Ovary (tissue), 9 donors: ENCODE results near the gene TIMM50. TPM values are rescaled to one million over a fixed set of nuclear protein-coding genes. Genes with fewer than 3 reads are reported as not detected.

Experiments
- DNase-seq, 5 donors: peaks; one replicate each; pipeline ENCODE4 v3.0.0-alpha.2; 2019 to 2020
- H3K27ac ChIP-seq, 2 donors: fragments of 200-600 bp; one replicate each; pipeline versions ENCODE4 v1.5.1 to v1.8.0; 2019 to 2022
- H3K27me3 ChIP-seq: fragments of 200-600 bp; one replicate; pipeline ENCODE4 v1.8.0; 2022
- H3K36me3 ChIP-seq: fragments of 200-600 bp; sonication (generic); one replicate; pipeline ENCODE4 v1.5.1; 2019
- H3K4me1 ChIP-seq: one replicate; pipeline ENCODE4 v1.8.1; 2013; ENCODE audit warnings: mild to moderate bottlenecking, moderate library complexity; ENCODE audit not compliant: insufficient read depth
- H3K4me3 ChIP-seq: fragments of 200-600 bp; sonication (generic); one replicate; pipeline ENCODE4 v1.5.1; 2017
- H3K9me3 ChIP-seq, 2 donors: fragments of 200-600 bp in 1 of 2; sonication (generic) in 1 of 2; one replicate each; pipeline versions ENCODE4 v1.5.1 to v1.8.1; 2013 to 2019; ENCODE audit warnings: mild to moderate bottlenecking in 1 of 2, moderate library complexity in 1 of 2
- EP300 ChIP-seq: sonication (generic); formaldehyde crosslinking; IDR thresholded peaks from one replicate; pipeline ENCODE4 v1.6.1; 2017; ENCODE audit warnings: antibody characterized with exemption
- POLR2A ChIP-seq: fragments of 450-650 bp; IDR thresholded peaks from one replicate; pipeline ENCODE4 v1.6.1; 2017; ENCODE audit warnings: antibody characterized with exemption, mild to moderate bottlenecking, moderate library complexity
- WGBS, 3 donors: extraction: QIAGEN DNeasy Blood & Tissue Kit in 1 of 3; methylation state at CpG; one replicate each; pipeline versions ENCODE4 v1.1.5 to v1.1.7; 2013 to 2017; 5-methylcytosine and 5-hydroxymethylcytosine counted together
- intact Hi-C, 4 donors: fragments of 100-400 bp; cut with DNase I; formaldehyde crosslinking; loops; one replicate each; pipeline versions ENCODE4 v1.11.0 to v1.15.1; 2022 to 2023
- polyA plus RNA-seq, 2 donors: library from polyadenylated mRNA; stranded (reverse); fragments of 200-250 nt in 1 of 2; fragments of 350-450 nt in 1 of 2; fragmentation: Illumina TruSeq in 1 of 2; extraction: RNeasy Lipid Tissue Mini Kit (QIAGEN cat#74804) in 1 of 2; gene quantifications; one replicate each; pipeline ENCODE4 v1.2.3, GENCODE V29; 2013 to 2014
- total RNA-seq, 7 donors: library from RNA; depleted of rRNA in 2 of 7; stranded (reverse); fragments of >200 nt in 2 of 7; fragmentation: NEBNext Ultra II Directional in 3 of 7; extraction: Animal tissue kit (Norgen Biotek cat#: 25700) in 3 of 7; gene quantifications; one replicate each; pipeline versions ENCODE4 v1.1.0 to v1.2.4, GENCODE V29; 2016 to 2023
- TF ChIP-seq, protein P1 (sequence below), 3 donors: fragments of 450-650 bp in 2 of 3; fragments of 200-600 bp in 1 of 3; IDR thresholded peaks; one replicate each; pipeline versions ENCODE4 v1.5.1 to v1.8.0; 2016 to 2022; ENCODE audit warnings: antibody characterized with exemption in 3 of 3, mild to moderate bottlenecking in 1 of 3
- donor health status: DM: no; HTN: no; CAD: no; lungs with moderate emphysema.
- donor health status: DM: no; HTN: no; CAD: no.
- donor health status: Bipolar disorder and iron deficiency.
- donor health status: DM: yes; HTN: yes; CAD: no.
- donor health status: DM: no; HTN: no; CAD: no.
- donor health status: DM: yes; HTN: yes; CAD: no.

The TIMM50 gene
- total and polyA plus RNA-seq, 9 donors: 31.5 to 59.9 (median 50.1) TPM

DNA sequence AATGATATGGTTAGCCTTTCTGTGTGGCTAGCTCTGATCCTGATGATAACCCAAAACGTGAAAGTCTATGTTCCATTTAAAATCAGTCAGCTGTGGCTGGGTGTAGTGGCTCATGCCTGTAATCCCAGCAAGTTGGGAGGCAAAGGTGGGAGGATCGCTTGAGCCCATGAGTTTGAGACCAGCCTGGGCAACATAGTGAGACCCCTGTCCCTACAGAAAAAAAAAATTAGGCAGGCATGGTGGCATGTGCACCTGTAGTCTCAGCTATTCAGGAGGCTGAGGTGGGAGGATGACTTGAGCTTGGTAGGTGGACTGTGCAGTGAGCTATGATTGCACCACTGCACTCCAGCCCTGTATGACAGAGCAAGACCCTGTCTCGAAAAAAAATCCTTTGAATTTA is 53.2 kb downstream of the TIMM50 start:
- no peak overlapping the region for H3K27ac ChIP-seq
- TF ChIP-seq, protein P1, sequence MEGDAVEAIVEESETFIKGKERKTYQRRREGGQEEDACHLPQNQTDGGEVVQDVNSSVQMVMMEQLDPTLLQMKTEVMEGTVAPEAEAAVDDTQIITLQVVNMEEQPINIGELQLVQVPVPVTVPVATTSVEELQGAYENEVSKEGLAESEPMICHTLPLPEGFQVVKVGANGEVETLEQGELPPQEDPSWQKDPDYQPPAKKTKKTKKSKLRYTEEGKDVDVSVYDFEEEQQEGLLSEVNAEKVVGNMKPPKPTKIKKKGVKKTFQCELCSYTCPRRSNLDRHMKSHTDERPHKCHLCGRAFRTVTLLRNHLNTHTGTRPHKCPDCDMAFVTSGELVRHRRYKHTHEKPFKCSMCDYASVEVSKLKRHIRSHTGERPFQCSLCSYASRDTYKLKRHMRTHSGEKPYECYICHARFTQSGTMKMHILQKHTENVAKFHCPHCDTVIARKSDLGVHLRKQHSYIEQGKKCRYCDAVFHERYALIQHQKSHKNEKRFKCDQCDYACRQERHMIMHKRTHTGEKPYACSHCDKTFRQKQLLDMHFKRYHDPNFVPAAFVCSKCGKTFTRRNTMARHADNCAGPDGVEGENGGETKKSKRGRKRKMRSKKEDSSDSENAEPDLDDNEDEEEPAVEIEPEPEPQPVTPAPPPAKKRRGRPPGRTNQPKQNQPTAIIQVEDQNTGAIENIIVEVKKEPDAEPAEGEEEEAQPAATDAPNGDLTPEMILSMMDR (IDR thresholded peaks at IDR 0.05): no peak
- TF ChIP-seq POLR2A: no peak
- no peak for TF ChIP-seq EP300
- 63 to 79% (median 65%) methylated on average over 3 of the region's 3 CpGs for WGBS, 3 donors
- no peak overlapping the region for H3K4me3 ChIP-seq
- H3K4me1 ChIP-seq: peaks cover 1% of the 10 kb centered on the region
- intact Hi-C loops: loop anchor here (5.0 to 10.0 kb wide), 7 partner anchors 59 to 419 kb away; partner anchors contain the start of genes SUPT5H (in 2 of the 4), MED29 (in 1 of the 4), PAF1 (in 1 of the 4) and SAMD4B (in 1 of the 4)
- no peaks in the 10 kb centered on the region for H3K36me3 ChIP-seq
- no peak for DNase-seq
- H3K9me3 ChIP-seq: no peaks in the 10 kb centered on the region
- no peaks in the 10 kb centered on the region for H3K27me3 ChIP-seq

GRCh38 chr19:39539165-39539517 is 58.5 kb downstream of the TIMM50 start:
- DNase-seq: no peak
- WGBS, 3 donors: 1 to 2% (median 2%) methylated on average over 10 of the region's 10 CpGs
- Histone ChIP-seq H3K36me3 (no peaks in the 10 kb centered on the region), H3K4me3 (peak overlapping the region; percentile 60), H3K4me1 (no peaks in the 10 kb centered on the region), H3K9me3 (no peaks in the 10 kb centered on the region), H3K27me3 (no peaks in the 10 kb centered on the region), H3K27ac (peak overlapping the region; percentile 88 to 93)
- intact Hi-C loops: loop anchor here (10.0 kb wide), 6 partner anchors 64 to 424 kb away; partner anchors contain the start of genes MED29 (in 1 of the 4), PAF1 (in 1 of the 4), SAMD4B (in 1 of the 4) and SUPT5H (in 1 of the 4)
- TF ChIP-seq, protein P1 (IDR thresholded peaks at IDR 0.05): no peak
- TF ChIP-seq POLR2A: no peak

GRCh38 chr19:39539518-39540332 is 59.1 kb downstream of the TIMM50 start, which contains the start of gene EID2:
TSS of gene EID2 (minus strand) at chr19:39540161. CDS start at chr19:39540079, 82 bp downstream.
- Histone ChIP-seq H3K36me3 (no peaks in the 10 kb centered on the region), H3K9me3 (no peaks in the 10 kb centered on the region), H3K4me1 (no peaks in the 10 kb centered on the region), H3K27ac (peak within 1 kb of the TSS; percentile 88 to 93), H3K4me3 (peak within 1 kb of the TSS; percentile 60), H3K27me3 (no peaks in the 10 kb centered on the region)
- DNase-seq: peak; percentile 94 to 97 (median 95)
- TF ChIP-seq, protein P1 (IDR thresholded peaks at IDR 0.05): peak; percentile 81 to 87 (median 84)
- TF ChIP-seq EP300: no peak
- TF ChIP-seq POLR2A: peak; percentile 87
- intact Hi-C loops: loop anchor here (10.0 kb wide), 7 partner anchors 65 to 675 kb away; partner anchors contain the start of genes MED29 (in 1 of the 4), PAF1 (in 1 of the 4), SAMD4B (in 1 of the 4) and SUPT5H (in 1 of the 4)
- 0 to 1% (median 0%) methylated on average over 53 to 84 of the region's 84 CpGs for WGBS, 3 donors

DNA sequence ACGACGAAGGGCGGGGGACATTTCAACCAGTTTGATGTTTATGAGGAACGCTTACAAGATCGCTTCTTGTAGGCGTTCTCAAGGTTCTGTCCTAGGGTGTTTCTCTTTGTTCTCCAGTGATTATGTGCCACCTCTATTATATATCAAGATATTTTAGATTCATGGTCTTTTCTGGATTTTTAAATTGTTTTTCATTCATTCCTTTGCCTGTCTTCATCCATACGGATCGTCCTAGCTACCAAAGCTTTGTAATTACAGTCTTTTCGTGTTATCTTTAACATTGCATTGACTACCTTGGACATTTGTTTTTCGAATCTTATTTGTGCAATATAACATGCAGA is 59.7 kb downstream of the TIMM50 start:
- intact Hi-C loops: loop anchor here in 1 of 4 donors (10.0 kb wide), 1 partner anchor 674 kb away; the partner anchor contains the start of gene TTC9B

More for the DNA sequence above, 59.7 kb downstream of the TIMM50 start:
- Histone ChIP-seq H3K36me3 (no peaks in the 10 kb centered on the region), H3K27me3 (no peaks in the 10 kb centered on the region), H3K4me1 (no peaks in the 10 kb centered on the region), H3K9me3 (no peaks in the 10 kb centered on the region), H3K27ac (peak overlapping the region in 1 of 2 donors; percentile 93), H3K4me3 (peak overlapping the region; percentile 60)
- WGBS, 3 donors: 0 to 1% (median 1%) methylated on average over 10 of the region's 10 CpGs
- DNase-seq: no peak
- no peak for TF ChIP-seq POLR2A
- TF ChIP-seq, protein P1 (IDR thresholded peaks at IDR 0.05): no peak
- TF ChIP-seq EP300: no peak

Other genes starting within 250 kb of the TIMM50 start
- not detected for gene IFNL3, start 235.8 kb upstream of the TIMM50 start, total RNA-seq
- not detected for gene IFNL3, start 235.8 kb upstream of the TIMM50 start, polyA plus RNA-seq
- under 1 TPM in 2 of 7 donors, not detected in 5; 0.17 to 0.23 TPM for gene IFNL4, start 232.0 kb upstream of the TIMM50 start, total RNA-seq
- not detected for gene IFNL4, start 232.0 kb upstream of the TIMM50 start, polyA plus RNA-seq
- gene IFNL2, start 212.4 kb upstream of the TIMM50 start, total RNA-seq: not detected
- gene IFNL2, start 212.4 kb upstream of the TIMM50 start, polyA plus RNA-seq: not detected
- gene IFNL1, start 184.4 kb upstream of the TIMM50 start, total RNA-seq: not detected
- gene IFNL1, start 184.4 kb upstream of the TIMM50 start, polyA plus RNA-seq: not detected
- 1 to 10 TPM in 4 of 7 donors, under 1 TPM in 3; 0.12 to 2.2 (median 1.2) TPM for gene LRFN1, start 160.0 kb upstream of the TIMM50 start, total RNA-seq
- 1 to 10 TPM in 1 of 2 donors, under 1 TPM in 1; 0.40 to 1.2 TPM for gene LRFN1, start 160.0 kb upstream of the TIMM50 start, polyA plus RNA-seq
- 10 to 100 TPM in 3 of 7 donors, 1 to 10 TPM in 4; 5.6 to 21.9 (median 9.9) TPM for gene GMFG, start 144.8 kb upstream of the TIMM50 start, total RNA-seq
- 10 to 100 TPM; 20.5 to 39.7 TPM for gene GMFG, start 144.8 kb upstream of the TIMM50 start, polyA plus RNA-seq
- gene SAMD4B, start 138.4 kb upstream of the TIMM50 start, total RNA-seq: 100 to 1,000 TPM in 5 of 7 donors, 10 to 100 TPM in 2; 59.0 to 139 (median 110) TPM
- 100 to 1,000 TPM in 1 of 2 donors, 10 to 100 TPM in 1; 64.4 to 119 TPM for gene SAMD4B, start 138.4 kb upstream of the TIMM50 start, polyA plus RNA-seq
- gene PAF1, start 89.7 kb upstream of the TIMM50 start, total RNA-seq: 10 to 100 TPM; 31.0 to 60.2 (median 47.4) TPM
- 10 to 100 TPM; 52.7 to 78.1 TPM for gene PAF1, start 89.7 kb upstream of the TIMM50 start, polyA plus RNA-seq
- gene MED29, start 89.5 kb upstream of the TIMM50 start, total RNA-seq: 10 to 100 TPM; 27.7 to 62.9 (median 59.9) TPM
- 10 to 100 TPM; 43.5 to 48.8 TPM for gene MED29, start 89.5 kb upstream of the TIMM50 start, polyA plus RNA-seq
- gene ZFP36, start 74.0 kb upstream of the TIMM50 start, total RNA-seq: 100 to 1,000 TPM in 6 of 7 donors, 10 to 100 TPM in 1; 78.1 to 995 (median 152) TPM
- 100 to 1,000 TPM; 204 to 320 TPM for gene ZFP36, start 74.0 kb upstream of the TIMM50 start, polyA plus RNA-seq
- 10 to 100 TPM in 6 of 7 donors, 1 to 10 TPM in 1; 8.6 to 68.0 (median 33.9) TPM for gene PLEKHG2, start 68.2 kb upstream of the TIMM50 start, total RNA-seq
- 10 to 100 TPM; 12.9 to 23.0 TPM for gene PLEKHG2, start 68.2 kb upstream of the TIMM50 start, polyA plus RNA-seq
- gene RPS16, start 44.9 kb upstream of the TIMM50 start, total RNA-seq: 1,000 to 10,000 TPM; 3,321 to 5,287 (median 4,531) TPM
- gene RPS16, start 44.9 kb upstream of the TIMM50 start, polyA plus RNA-seq: 1,000 to 10,000 TPM; 2,348 to 7,403 TPM
- gene SUPT5H, start 35.3 kb upstream of the TIMM50 start, total RNA-seq: 100 to 1,000 TPM in 4 of 7 donors, 10 to 100 TPM in 3; 51.4 to 127 (median 101) TPM
- 100 to 1,000 TPM in 1 of 2 donors, 10 to 100 TPM in 1; 98.8 to 163 TPM for gene SUPT5H, start 35.3 kb upstream of the TIMM50 start, polyA plus RNA-seq
- gene DLL3, start 18.1 kb downstream of the TIMM50 start, total RNA-seq: under 1 TPM in 3 of 7 donors, not detected in 4; 0.10 to 0.33 (median 0.24) TPM
- under 1 TPM; 0.10 to 0.22 TPM for gene DLL3, start 18.1 kb downstream of the TIMM50 start, polyA plus RNA-seq
- under 1 TPM in 1 of 7 donors, not detected in 6; 0.27 TPM for gene SELENOV, start 34.3 kb downstream of the TIMM50 start, total RNA-seq
- under 1 TPM in 1 of 2 donors, not detected in 1; 0.39 TPM for gene SELENOV, start 34.3 kb downstream of the TIMM50 start, polyA plus RNA-seq
- 1 to 10 TPM; 3.1 to 7.0 (median 6.2) TPM for gene EID2B, start 52.0 kb downstream of the TIMM50 start, total RNA-seq
- 1 to 10 TPM; 2.3 to 7.5 TPM for gene EID2B, start 52.0 kb downstream of the TIMM50 start, polyA plus RNA-seq
- gene EID2, start 59.3 kb downstream of the TIMM50 start, total RNA-seq: 10 to 100 TPM in 5 of 7 donors, 1 to 10 TPM in 2; 6.9 to 17.0 (median 13.1) TPM
- gene EID2, start 59.3 kb downstream of the TIMM50 start, polyA plus RNA-seq: 10 to 100 TPM; 10.5 to 13.5 TPM
- gene LGALS13, start 121.7 kb downstream of the TIMM50 start, total RNA-seq: not detected
- not detected for gene LGALS13, start 121.7 kb downstream of the TIMM50 start, polyA plus RNA-seq
- not detected for gene LGALS16, start 175.1 kb downstream of the TIMM50 start, total RNA-seq
- gene LGALS16, start 175.1 kb downstream of the TIMM50 start, polyA plus RNA-seq: not detected
- not detected for gene LGALS14, start 223.6 kb downstream of the TIMM50 start, total RNA-seq
- gene LGALS14, start 223.6 kb downstream of the TIMM50 start, polyA plus RNA-seq: not detected